GM12891 (cell line): ENCODE data around the gene TLE3.

Experiments
- POLR2A ChIP-seq: IDR thresholded peaks from 2 replicates; pipeline ENCODE4 v1.6.1; 2011; ENCODE audit warnings: low read depth, low read length, control low read depth
- POLR2AphosphoS5 ChIP-seq: IDR thresholded peaks from 2 replicates; pipeline ENCODE4 v1.6.1; 2011; ENCODE audit warnings: low read depth, low read length, control low read depth
- POU2F2 ChIP-seq: IDR thresholded peaks from 2 replicates; pipeline ENCODE4 v1.6.1; 2011; ENCODE audit warnings: low read depth, mild to moderate bottlenecking, control low read depth, low read length, moderate library complexity
- SPI1 ChIP-seq: IDR thresholded peaks from 2 replicates; pipeline ENCODE4 v1.6.1; 2011; ENCODE audit warnings: low read depth, low read length, control low read depth
- TAF1 ChIP-seq: IDR thresholded peaks from 2 replicates; pipeline ENCODE4 v1.6.1; 2011; ENCODE audit warnings: low read depth, low read length, control low read depth

GRCh38 chr15:70023769-70024491 lies 73.8 kb downstream of the TLE3 start:
- TF ChIP-seq POLR2A (no peak), POLR2AphosphoS5 (no peak), SPI1 (no peak), TAF1 (no peak), POU2F2 (no peak)
